Measurements from ENCODE around the gene DUSP8.

Gene DUSP8

GRCh38 chr11:1563149-1563638 is 8.9 kb downstream of the DUSP8 start:
- DNase-seq (ENCODE audit: low read depth), result no peak
- TF ChIP-seq CTCF (IDR thresholded peaks at IDR 0.05; ENCODE audit: control insufficient read depth, extremely low read depth, insufficient read depth), result no peak
- no peak overlapping the region for H3K4me3 ChIP-seq (ENCODE audit: low read depth, low read length)

- DNase-seq (ENCODE audit: low read depth), result no peak
- no peak for TF ChIP-seq CTCF (IDR thresholded peaks at IDR 0.05; ENCODE audit: control insufficient read depth, extremely low read depth, insufficient read depth)
- H3K4me3 ChIP-seq (ENCODE audit: low read depth, low read length), result no peak overlapping the region
Measured at GRCh38 chr11:1562469-1563148, 9.5 kb downstream of the DUSP8 start.

- H3K4me3 ChIP-seq (ENCODE audit: low read depth, low read length), result no peak overlapping the region
- no peak for DNase-seq (ENCODE audit: low read depth)
- TF ChIP-seq CTCF (IDR thresholded peaks at IDR 0.05; ENCODE audit: control insufficient read depth, extremely low read depth, insufficient read depth), result no peak
Measured at GRCh38 chr11:1561955-1562354, 10.1 kb downstream of the DUSP8 start.

GRCh38 chr11:1561266-1561665 is 10.8 kb downstream of the DUSP8 start:
- DNase-seq (ENCODE audit: low read depth), result no peak
- TF ChIP-seq CTCF (IDR thresholded peaks at IDR 0.05; ENCODE audit: control insufficient read depth, extremely low read depth, insufficient read depth), result no peak
- no peak overlapping the region for H3K4me3 ChIP-seq (ENCODE audit: low read depth, low read length)

GRCh38 chr11:1560649-1561251 is 11.3 kb downstream of the DUSP8 start:
- TF ChIP-seq CTCF (IDR thresholded peaks at IDR 0.05; ENCODE audit: control insufficient read depth, extremely low read depth, insufficient read depth), result 0 out of 2 replicates have a peak, but pooled peaks have one; percentile 10
- no peak for DNase-seq (ENCODE audit: low read depth)
- H3K4me3 ChIP-seq (ENCODE audit: low read depth, low read length), result no peak overlapping the region

- TF ChIP-seq CTCF (IDR thresholded peaks at IDR 0.05; ENCODE audit: control insufficient read depth, extremely low read depth, insufficient read depth), result no peak
- no peak overlapping the region for H3K4me3 ChIP-seq (ENCODE audit: low read depth, low read length)
- no peak for DNase-seq (ENCODE audit: low read depth)
Measured at GRCh38 chr11:1560002-1560648, 11.9 kb downstream of the DUSP8 start.

All from LNCaP clone FGC (cell line).